WTC11 (cell line): ENCODE measurements around the gene DROSHA. TPM values are rescaled to one million over a fixed set of nuclear protein-coding genes. Genes with fewer than 3 reads are reported as not detected.

Experiments
- ATAC-seq: fragments of 200-7000 bp; cut with Tn5 transposase; 2 replicates; pipeline ENCODE4 v1.10.0; 2021; ENCODE audit warnings: mild to moderate bottlenecking, moderate library complexity
- CTCF ChIA-PET: fragments of 300-600 bp; sonication (Branson Sonifier 250); formaldehyde crosslinking; loops from one replicate; lab custom pipeline; 2021; ENCODE audit warnings: antibody characterized with exemption; lab: Charles Lee
- POLR2A ChIA-PET: fragments of 350-600 bp; sonication (Branson Sonifier 250); formaldehyde crosslinking; loops from one replicate; lab custom pipeline; 2021; ENCODE audit warnings: antibody characterized with exemption; lab: Charles Lee
- DNase-seq: peaks from one replicate; pipeline ENCODE4 v3.0.0; 2021; ENCODE audit warnings: low spot score
- H3K27ac Mint-ChIP-seq: 2 replicates; pipeline ENCODE4 v1.8.0; 2021; ENCODE audit warnings: mixed read lengths
- H3K27me3 Mint-ChIP-seq: 2 replicates; pipeline ENCODE4 v1.8.0; 2021; ENCODE audit warnings: low read depth, mild to moderate bottlenecking, moderate library complexity, mixed read lengths
- H3K36me3 Mint-ChIP-seq: 2 replicates; pipeline ENCODE4 v1.8.0; 2021; ENCODE audit warnings: mixed read lengths
- H3K4me1 Mint-ChIP-seq: 2 replicates; pipeline ENCODE4 v1.8.0; 2022; ENCODE audit warnings: mixed read lengths
- H3K4me3 Mint-ChIP-seq: 2 replicates; pipeline ENCODE4 v1.8.0; 2021; ENCODE audit warnings: mild to moderate bottlenecking, moderate library complexity, mixed read lengths
- H3K9me3 Mint-ChIP-seq: 2 replicates; pipeline ENCODE4 v1.8.0; 2021; ENCODE audit warnings: mixed read lengths
- ELF4 ChIP-seq: sonication (generic); formaldehyde crosslinking; IDR thresholded peaks from 2 replicates; pipeline ENCODE4 v1.8.1; 2022; ENCODE audit warnings: low read depth, mild to moderate bottlenecking, moderate library complexity, missing genetic modification reagents
- ETV6 ChIP-seq: sonication (generic); formaldehyde crosslinking; IDR thresholded peaks from 2 replicates; pipeline ENCODE4 v1.8.1; 2022; ENCODE audit warnings: mild to moderate bottlenecking, missing genetic modification reagents
- FOXK1 ChIP-seq: sonication (generic); formaldehyde crosslinking; IDR thresholded peaks from 2 replicates; pipeline ENCODE4 v1.8.0; 2022; ENCODE audit warnings: mild to moderate bottlenecking, moderate library complexity, missing genetic modification reagents
- MXD4 ChIP-seq: fragments of 250-450 bp; sonication (Bioruptor Pico); IDR thresholded peaks from 2 replicates; pipeline ENCODE4 v1.8.0; 2021; ENCODE audit warnings: mild to moderate bottlenecking, moderate library complexity, borderline replicate concordance
- SMAD4 ChIP-seq: sonication (generic); formaldehyde crosslinking; IDR thresholded peaks from 2 replicates; pipeline ENCODE4 v1.8.0; 2022; ENCODE audit warnings: mild to moderate bottlenecking, missing genetic modification reagents
- TCF7 ChIP-seq: sonication (generic); formaldehyde crosslinking; IDR thresholded peaks from 2 replicates; pipeline ENCODE4 v1.8.0; 2022; ENCODE audit warnings: mild to moderate bottlenecking, low read depth, missing genetic modification reagents, moderate library complexity
- ZNF219 ChIP-seq: sonication (generic); formaldehyde crosslinking; IDR thresholded peaks from 2 replicates; pipeline ENCODE4 v1.8.0; 2023; ENCODE audit warnings: missing genetic modification reagents, mild to moderate bottlenecking, borderline replicate concordance
- ZNF232 ChIP-seq: sonication (generic); formaldehyde crosslinking; IDR thresholded peaks from 2 replicates; pipeline ENCODE4 v1.8.0; 2022; ENCODE audit warnings: mild to moderate bottlenecking, missing genetic modification reagents
- ZNF416 ChIP-seq: fragments of 250-450 bp; sonication (Bioruptor Pico); IDR thresholded peaks from 2 replicates; pipeline ENCODE4 v1.9.0; 2021; ENCODE audit warnings: mild to moderate bottlenecking, inconsistent platforms
- total RNA-seq: library from RNA; stranded (reverse); gene quantifications from 3 replicates; pipeline ENCODE4 v1.2.3, GENCODE V29; 2021
- TF ChIP-seq, protein P1 (sequence below): sonication (generic); formaldehyde crosslinking; IDR thresholded peaks from 2 replicates; pipeline ENCODE4 v1.8.0; 2022; ENCODE audit warnings: missing genetic modification reagents
- TF ChIP-seq, protein P2 (sequence below): fragments of 250-450 bp; sonication (Bioruptor Pico); IDR thresholded peaks from 2 replicates; pipeline ENCODE4 v1.9.0; 2021; ENCODE audit warnings: mild to moderate bottlenecking, borderline replicate concordance
- TF ChIP-seq, protein P3 (sequence below): sonication (generic); formaldehyde crosslinking; IDR thresholded peaks from 2 replicates; pipeline ENCODE4 v1.8.1; 2022; ENCODE audit warnings: low read depth, missing genetic modification reagents, borderline replicate concordance
- TF ChIP-seq, protein P4 (sequence below): sonication (generic); formaldehyde crosslinking; IDR thresholded peaks from 2 replicates; pipeline ENCODE4 v1.8.0; 2022; ENCODE audit warnings: mild to moderate bottlenecking, missing genetic modification reagents
- TF ChIP-seq, protein P5 (sequence below): fragments of 250-450 bp; sonication (Bioruptor Pico); IDR thresholded peaks from 2 replicates; pipeline ENCODE4 v1.8.0; 2021; ENCODE audit warnings: mild to moderate bottlenecking
- TF ChIP-seq, protein P6 (sequence below): fragments of 250-450 bp; sonication (Bioruptor Pico); IDR thresholded peaks from 2 replicates; pipeline ENCODE4 v1.9.0; 2021; ENCODE audit warnings: moderate library complexity, mild to moderate bottlenecking, inconsistent platforms, borderline replicate concordance
- TF ChIP-seq, protein P7 (sequence below): fragments of 250-450 bp; sonication (Bioruptor Pico); IDR thresholded peaks from 2 replicates; pipeline ENCODE4 v1.9.0; 2021; ENCODE audit warnings: mild to moderate bottlenecking
- TF ChIP-seq, protein P8 (sequence below): sonication (generic); formaldehyde crosslinking; conservative IDR thresholded peaks from 2 replicates; pipeline ENCODE4 v1.8.1; 2023; ENCODE audit warnings: mild to moderate bottlenecking, low read depth, missing genetic modification reagents, moderate library complexity

Gene DROSHA
- total RNA-seq, 1 experiment from 2014 or later = 125 TPM

DNA sequence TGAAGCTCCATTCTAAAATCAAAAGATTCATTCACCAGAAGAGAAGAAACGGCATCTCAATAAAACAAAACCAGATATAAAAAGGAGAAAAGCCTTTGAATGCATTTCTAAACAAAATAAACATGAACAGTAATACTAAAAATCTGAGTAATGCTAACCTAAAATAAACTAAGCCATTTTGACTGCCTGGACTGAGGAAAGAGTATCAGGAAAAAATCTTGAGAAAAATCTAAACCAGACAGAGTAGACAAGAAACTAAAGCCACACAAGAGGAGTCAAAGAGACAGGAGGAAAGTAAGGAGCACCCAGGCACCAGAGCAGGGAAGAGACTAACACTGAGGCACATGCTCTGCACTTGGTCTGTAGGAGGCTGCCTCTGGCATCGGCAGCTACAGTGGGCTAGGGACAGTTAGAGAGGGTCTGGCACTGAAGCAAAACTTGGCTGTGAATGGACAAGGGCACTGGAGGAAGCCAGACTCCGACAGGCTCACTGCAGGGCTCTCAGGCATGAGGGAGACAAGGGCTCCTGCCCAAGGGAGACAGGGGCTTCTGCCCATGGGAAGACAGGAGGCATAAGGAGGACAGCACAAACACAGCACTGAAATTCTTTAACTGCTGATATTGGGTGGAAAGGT, 50.2 kb downstream of the DROSHA start (continued):
- TF ChIP-seq, protein P1, sequence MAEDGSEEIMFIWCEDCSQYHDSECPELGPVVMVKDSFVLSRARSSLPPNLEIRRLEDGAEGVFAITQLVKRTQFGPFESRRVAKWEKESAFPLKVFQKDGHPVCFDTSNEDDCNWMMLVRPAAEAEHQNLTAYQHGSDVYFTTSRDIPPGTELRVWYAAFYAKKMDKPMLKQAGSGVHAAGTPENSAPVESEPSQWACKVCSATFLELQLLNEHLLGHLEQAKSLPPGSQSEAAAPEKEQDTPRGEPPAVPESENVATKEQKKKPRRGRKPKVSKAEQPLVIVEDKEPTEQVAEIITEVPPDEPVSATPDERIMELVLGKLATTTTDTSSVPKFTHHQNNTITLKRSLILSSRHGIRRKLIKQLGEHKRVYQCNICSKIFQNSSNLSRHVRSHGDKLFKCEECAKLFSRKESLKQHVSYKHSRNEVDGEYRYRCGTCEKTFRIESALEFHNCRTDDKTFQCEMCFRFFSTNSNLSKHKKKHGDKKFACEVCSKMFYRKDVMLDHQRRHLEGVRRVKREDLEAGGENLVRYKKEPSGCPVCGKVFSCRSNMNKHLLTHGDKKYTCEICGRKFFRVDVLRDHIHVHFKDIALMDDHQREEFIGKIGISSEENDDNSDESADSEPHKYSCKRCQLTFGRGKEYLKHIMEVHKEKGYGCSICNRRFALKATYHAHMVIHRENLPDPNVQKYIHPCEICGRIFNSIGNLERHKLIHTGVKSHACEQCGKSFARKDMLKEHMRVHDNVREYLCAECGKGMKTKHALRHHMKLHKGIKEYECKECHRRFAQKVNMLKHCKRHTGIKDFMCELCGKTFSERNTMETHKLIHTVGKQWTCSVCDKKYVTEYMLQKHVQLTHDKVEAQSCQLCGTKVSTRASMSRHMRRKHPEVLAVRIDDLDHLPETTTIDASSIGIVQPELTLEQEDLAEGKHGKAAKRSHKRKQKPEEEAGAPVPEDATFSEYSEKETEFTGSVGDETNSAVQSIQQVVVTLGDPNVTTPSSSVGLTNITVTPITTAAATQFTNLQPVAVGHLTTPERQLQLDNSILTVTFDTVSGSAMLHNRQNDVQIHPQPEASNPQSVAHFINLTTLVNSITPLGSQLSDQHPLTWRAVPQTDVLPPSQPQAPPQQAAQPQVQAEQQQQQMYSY = no peak
- TF ChIP-seq, protein P2, sequence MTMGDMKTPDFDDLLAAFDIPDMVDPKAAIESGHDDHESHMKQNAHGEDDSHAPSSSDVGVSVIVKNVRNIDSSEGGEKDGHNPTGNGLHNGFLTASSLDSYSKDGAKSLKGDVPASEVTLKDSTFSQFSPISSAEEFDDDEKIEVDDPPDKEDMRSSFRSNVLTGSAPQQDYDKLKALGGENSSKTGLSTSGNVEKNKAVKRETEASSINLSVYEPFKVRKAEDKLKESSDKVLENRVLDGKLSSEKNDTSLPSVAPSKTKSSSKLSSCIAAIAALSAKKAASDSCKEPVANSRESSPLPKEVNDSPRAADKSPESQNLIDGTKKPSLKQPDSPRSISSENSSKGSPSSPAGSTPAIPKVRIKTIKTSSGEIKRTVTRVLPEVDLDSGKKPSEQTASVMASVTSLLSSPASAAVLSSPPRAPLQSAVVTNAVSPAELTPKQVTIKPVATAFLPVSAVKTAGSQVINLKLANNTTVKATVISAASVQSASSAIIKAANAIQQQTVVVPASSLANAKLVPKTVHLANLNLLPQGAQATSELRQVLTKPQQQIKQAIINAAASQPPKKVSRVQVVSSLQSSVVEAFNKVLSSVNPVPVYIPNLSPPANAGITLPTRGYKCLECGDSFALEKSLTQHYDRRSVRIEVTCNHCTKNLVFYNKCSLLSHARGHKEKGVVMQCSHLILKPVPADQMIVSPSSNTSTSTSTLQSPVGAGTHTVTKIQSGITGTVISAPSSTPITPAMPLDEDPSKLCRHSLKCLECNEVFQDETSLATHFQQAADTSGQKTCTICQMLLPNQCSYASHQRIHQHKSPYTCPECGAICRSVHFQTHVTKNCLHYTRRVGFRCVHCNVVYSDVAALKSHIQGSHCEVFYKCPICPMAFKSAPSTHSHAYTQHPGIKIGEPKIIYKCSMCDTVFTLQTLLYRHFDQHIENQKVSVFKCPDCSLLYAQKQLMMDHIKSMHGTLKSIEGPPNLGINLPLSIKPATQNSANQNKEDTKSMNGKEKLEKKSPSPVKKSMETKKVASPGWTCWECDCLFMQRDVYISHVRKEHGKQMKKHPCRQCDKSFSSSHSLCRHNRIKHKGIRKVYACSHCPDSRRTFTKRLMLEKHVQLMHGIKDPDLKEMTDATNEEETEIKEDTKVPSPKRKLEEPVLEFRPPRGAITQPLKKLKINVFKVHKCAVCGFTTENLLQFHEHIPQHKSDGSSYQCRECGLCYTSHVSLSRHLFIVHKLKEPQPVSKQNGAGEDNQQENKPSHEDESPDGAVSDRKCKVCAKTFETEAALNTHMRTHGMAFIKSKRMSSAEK (CRISPR knock-in tag) = no peak
- no peak for TF ChIP-seq TCF7 (CRISPR knock-in tag)

DNA sequence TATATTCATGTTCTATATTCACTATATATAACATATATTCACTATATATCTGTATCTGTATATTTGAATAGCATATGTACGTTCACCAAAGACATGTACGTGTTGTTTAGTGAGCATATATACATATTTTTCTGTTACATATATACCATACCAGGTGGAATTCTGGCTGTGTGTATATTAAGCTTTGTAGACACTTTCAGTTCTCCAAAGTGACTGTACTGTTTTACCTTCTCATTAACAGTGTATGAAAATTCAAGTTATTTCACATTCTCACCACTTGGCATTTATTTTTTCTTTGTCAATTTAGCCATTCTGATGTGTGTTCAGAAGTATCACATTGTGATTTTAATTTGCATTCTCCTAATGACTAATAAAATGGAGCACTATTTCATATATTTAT, 52.2 kb downstream of the DROSHA start:
- no peak overlapping the region for H3K4me3 Mint-ChIP-seq
- CTCF ChIA-PET = no interaction called here
- ATAC-seq = no peak
- H3K9me3 Mint-ChIP-seq = no peaks in the 10 kb centered on the region
- DNase-seq = no peak
- H3K4me1 Mint-ChIP-seq = no peaks in the 10 kb centered on the region
- H3K27ac Mint-ChIP-seq = no peak overlapping the region
- no peaks in the 10 kb centered on the region for H3K27me3 Mint-ChIP-seq
- POLR2A ChIA-PET = no interaction called here
- peaks cover 13% of the 10 kb centered on the region for H3K36me3 Mint-ChIP-seq
- TF ChIP-seq FOXK1 (CRISPR knock-in tag) (no peak), TCF7 (CRISPR knock-in tag) (no peak), ETV6 (CRISPR knock-in tag) (no peak), ZNF219 (CRISPR knock-in tag) (no peak), SMAD4 (CRISPR knock-in tag) (no peak), ELF4 (no peak), ZNF232 (CRISPR knock-in tag) (no peak), MXD4 (CRISPR knock-in tag) (no peak), ZNF416 (no peak)
- TF ChIP-seq, protein P3, sequence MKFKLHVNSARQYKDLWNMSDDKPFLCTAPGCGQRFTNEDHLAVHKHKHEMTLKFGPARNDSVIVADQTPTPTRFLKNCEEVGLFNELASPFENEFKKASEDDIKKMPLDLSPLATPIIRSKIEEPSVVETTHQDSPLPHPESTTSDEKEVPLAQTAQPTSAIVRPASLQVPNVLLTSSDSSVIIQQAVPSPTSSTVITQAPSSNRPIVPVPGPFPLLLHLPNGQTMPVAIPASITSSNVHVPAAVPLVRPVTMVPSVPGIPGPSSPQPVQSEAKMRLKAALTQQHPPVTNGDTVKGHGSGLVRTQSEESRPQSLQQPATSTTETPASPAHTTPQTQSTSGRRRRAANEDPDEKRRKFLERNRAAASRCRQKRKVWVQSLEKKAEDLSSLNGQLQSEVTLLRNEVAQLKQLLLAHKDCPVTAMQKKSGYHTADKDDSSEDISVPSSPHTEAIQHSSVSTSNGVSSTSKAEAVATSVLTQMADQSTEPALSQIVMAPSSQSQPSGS (CRISPR knock-in tag) = no peak
- TF ChIP-seq, protein P4, sequence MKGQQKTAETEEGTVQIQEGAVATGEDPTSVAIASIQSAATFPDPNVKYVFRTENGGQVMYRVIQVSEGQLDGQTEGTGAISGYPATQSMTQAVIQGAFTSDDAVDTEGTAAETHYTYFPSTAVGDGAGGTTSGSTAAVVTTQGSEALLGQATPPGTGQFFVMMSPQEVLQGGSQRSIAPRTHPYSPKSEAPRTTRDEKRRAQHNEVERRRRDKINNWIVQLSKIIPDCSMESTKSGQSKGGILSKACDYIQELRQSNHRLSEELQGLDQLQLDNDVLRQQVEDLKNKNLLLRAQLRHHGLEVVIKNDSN (CRISPR knock-in tag) = no peak
- TF ChIP-seq, protein P5, sequence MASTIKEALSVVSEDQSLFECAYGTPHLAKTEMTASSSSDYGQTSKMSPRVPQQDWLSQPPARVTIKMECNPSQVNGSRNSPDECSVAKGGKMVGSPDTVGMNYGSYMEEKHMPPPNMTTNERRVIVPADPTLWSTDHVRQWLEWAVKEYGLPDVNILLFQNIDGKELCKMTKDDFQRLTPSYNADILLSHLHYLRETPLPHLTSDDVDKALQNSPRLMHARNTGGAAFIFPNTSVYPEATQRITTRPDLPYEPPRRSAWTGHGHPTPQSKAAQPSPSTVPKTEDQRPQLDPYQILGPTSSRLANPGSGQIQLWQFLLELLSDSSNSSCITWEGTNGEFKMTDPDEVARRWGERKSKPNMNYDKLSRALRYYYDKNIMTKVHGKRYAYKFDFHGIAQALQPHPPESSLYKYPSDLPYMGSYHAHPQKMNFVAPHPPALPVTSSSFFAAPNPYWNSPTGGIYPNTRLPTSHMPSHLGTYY (CRISPR knock-in tag) = no peak
- TF ChIP-seq, protein P6, sequence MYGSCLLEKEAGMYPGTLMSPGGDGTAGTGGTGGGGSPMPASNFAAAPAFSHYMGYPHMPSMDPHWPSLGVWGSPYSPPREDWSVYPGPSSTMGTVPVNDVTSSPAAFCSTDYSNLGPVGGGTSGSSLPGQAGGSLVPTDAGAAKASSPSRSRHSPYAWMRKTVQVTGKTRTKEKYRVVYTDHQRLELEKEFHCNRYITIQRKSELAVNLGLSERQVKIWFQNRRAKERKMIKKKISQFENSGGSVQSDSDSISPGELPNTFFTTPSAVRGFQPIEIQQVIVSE = no peak
- TF ChIP-seq, protein P7, sequence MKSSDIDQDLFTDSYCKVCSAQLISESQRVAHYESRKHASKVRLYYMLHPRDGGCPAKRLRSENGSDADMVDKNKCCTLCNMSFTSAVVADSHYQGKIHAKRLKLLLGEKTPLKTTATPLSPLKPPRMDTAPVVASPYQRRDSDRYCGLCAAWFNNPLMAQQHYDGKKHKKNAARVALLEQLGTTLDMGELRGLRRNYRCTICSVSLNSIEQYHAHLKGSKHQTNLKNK (CRISPR knock-in tag) = no peak
- TF ChIP-seq, protein P8, sequence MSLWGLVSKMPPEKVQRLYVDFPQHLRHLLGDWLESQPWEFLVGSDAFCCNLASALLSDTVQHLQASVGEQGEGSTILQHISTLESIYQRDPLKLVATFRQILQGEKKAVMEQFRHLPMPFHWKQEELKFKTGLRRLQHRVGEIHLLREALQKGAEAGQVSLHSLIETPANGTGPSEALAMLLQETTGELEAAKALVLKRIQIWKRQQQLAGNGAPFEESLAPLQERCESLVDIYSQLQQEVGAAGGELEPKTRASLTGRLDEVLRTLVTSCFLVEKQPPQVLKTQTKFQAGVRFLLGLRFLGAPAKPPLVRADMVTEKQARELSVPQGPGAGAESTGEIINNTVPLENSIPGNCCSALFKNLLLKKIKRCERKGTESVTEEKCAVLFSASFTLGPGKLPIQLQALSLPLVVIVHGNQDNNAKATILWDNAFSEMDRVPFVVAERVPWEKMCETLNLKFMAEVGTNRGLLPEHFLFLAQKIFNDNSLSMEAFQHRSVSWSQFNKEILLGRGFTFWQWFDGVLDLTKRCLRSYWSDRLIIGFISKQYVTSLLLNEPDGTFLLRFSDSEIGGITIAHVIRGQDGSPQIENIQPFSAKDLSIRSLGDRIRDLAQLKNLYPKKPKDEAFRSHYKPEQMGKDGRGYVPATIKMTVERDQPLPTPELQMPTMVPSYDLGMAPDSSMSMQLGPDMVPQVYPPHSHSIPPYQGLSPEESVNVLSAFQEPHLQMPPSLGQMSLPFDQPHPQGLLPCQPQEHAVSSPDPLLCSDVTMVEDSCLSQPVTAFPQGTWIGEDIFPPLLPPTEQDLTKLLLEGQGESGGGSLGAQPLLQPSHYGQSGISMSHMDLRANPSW (CRISPR knock-in tag) = no peak
